Spleen (tissue), 11 donors: ENCODE data around the gene CDH26. TPM values are rescaled to one million over a fixed set of nuclear protein-coding genes. Genes with fewer than 3 reads are reported as not detected.

Source experiments
- DNase-seq: peaks from one replicate; pipeline ENCODE4 v3.0.0-alpha.2; 2020
- H3K27ac ChIP-seq, 8 donors: fragments of 200-600 bp; sonication (generic) in 7 of 8; 1 replicate in 4 of 8; 2 replicates in 4 of 8; pipeline versions ENCODE4 v1.5.0 to v1.8.0; 2016 to 2021; ENCODE audit warnings: inconsistent platforms in 4 of 8, mild to moderate bottlenecking in 4 of 8, moderate library complexity in 1 of 8
- H3K27me3 ChIP-seq, 7 donors: fragments of 200-600 bp; sonication (generic) in 6 of 7; replicated peaks in 1 of 7; 1 replicate in 4 of 7; 2 replicates in 3 of 7; pipeline versions ENCODE4 v1.5.0 to v1.8.0; 2016 to 2021; ENCODE audit warnings: inconsistent platforms in 3 of 7, mild to moderate bottlenecking in 1 of 7
- H3K36me3 ChIP-seq, 6 donors: fragments of 200-600 bp; sonication (generic) in 5 of 6; 1 replicate in 4 of 6; 2 replicates in 2 of 6; pipeline versions ENCODE4 v1.5.0 to v1.8.0; 2016 to 2021; ENCODE audit warnings: inconsistent platforms in 2 of 6
- H3K4me1 ChIP-seq, 6 donors: fragments of 200-600 bp; sonication (generic) in 5 of 6; 1 replicate in 3 of 6; 2 replicates in 3 of 6; pipeline versions ENCODE4 v1.5.0 to v1.8.0; 2016 to 2021; ENCODE audit warnings: inconsistent platforms in 3 of 6
- H3K4me3 ChIP-seq, 8 donors: fragments of 200-600 bp; sonication (generic) in 7 of 8; 1 replicate in 4 of 8; 2 replicates in 4 of 8; pipeline versions ENCODE4 v1.5.0 to v1.8.0; 2016 to 2021; ENCODE audit warnings: inconsistent platforms in 4 of 8, mild to moderate bottlenecking in 4 of 8, moderate library complexity in 2 of 8
- H3K9me3 ChIP-seq, 8 donors: fragments of 200-600 bp; sonication (generic) in 7 of 8; 1 replicate in 4 of 8; 2 replicates in 4 of 8; pipeline versions ENCODE4 v1.5.0 to v1.8.0; 2016 to 2021; ENCODE audit warnings: inconsistent platforms in 4 of 8
- POLR2A ChIP-seq, 3 donors: fragments of 450-650 bp; IDR thresholded peaks; one replicate each; pipeline ENCODE4 v1.5.1; 2017; ENCODE audit warnings: antibody characterized with exemption in 3 of 3, mild to moderate bottlenecking in 1 of 3
- POLR2AphosphoS5 ChIP-seq, 3 donors: sonication (generic); formaldehyde crosslinking; IDR thresholded peaks; one replicate each; pipeline ENCODE4 v1.5.1; 2017; ENCODE audit warnings: antibody characterized with exemption in 3 of 3
- WGBS, 5 donors: extraction: QIAGEN DNeasy Blood & Tissue Kit in 3 of 5; methylation state at CpG; one replicate each; pipeline versions ENCODE4 v1.1.5 to v1.1.7; 2013 to 2018; 5-methylcytosine and 5-hydroxymethylcytosine counted together
- intact Hi-C: fragments of 100-400 bp; cut with DNase I; formaldehyde crosslinking; loops from one replicate; pipeline ENCODE4 v1.15.0; 2023; ENCODE audit warnings: low total_unique reads
- polyA plus RNA-seq, 3 donors: library from polyadenylated mRNA; stranded (reverse); fragments of 200-250 nt; gene quantifications; one replicate each; pipeline ENCODE4 v1.2.1, GENCODE V29; 2013
- total RNA-seq, 7 donors: library from RNA; depleted of rRNA in 3 of 7; stranded (reverse); fragments of >200 nt in 3 of 7; fragmentation: NEBNext Ultra II Directional in 4 of 7; extraction: Animal tissue kit (Norgen Biotek cat#: 25700) in 4 of 7; gene quantifications; one replicate each; pipeline versions ENCODE4 v1.1.0 to v1.2.1, GENCODE V29; 2016 to 2021
- TF ChIP-seq, protein P1 (sequence below), 11 experiments: fragments of 200-600 bp in 7 of 11; fragments of 450-650 bp in 4 of 11; sonication (generic) in 4 of 11; IDR thresholded peaks in 8 of 11; conservative IDR thresholded peaks in 3 of 11; 1 replicate in 7 of 11; 2 replicates in 4 of 11; pipeline versions ENCODE4 v1.4.0 to v1.8.0; 2016 to 2021; ENCODE audit warnings: antibody characterized with exemption in 11 of 11, inconsistent platforms in 4 of 11, mild to moderate bottlenecking in 1 of 11
- donor health status: healthy with polysubstance abuse.
- donor health status: DM: no; HTN: no; CAD: no; lungs with moderate emphysema.
- donor health status: DM: no; HTN: no; CAD: no.
- donor health status: Bipolar disorder and iron deficiency.
- donor health status: healthy.
- donor health status: DM: no; HTN: no; CAD: no.
- donor health status: DM: yes; HTN: yes; CAD: no.

The CDH26 gene
- total and polyA plus RNA-seq, 10 donors = 0.70 to 6.2 (median 2.0) TPM

DNA sequence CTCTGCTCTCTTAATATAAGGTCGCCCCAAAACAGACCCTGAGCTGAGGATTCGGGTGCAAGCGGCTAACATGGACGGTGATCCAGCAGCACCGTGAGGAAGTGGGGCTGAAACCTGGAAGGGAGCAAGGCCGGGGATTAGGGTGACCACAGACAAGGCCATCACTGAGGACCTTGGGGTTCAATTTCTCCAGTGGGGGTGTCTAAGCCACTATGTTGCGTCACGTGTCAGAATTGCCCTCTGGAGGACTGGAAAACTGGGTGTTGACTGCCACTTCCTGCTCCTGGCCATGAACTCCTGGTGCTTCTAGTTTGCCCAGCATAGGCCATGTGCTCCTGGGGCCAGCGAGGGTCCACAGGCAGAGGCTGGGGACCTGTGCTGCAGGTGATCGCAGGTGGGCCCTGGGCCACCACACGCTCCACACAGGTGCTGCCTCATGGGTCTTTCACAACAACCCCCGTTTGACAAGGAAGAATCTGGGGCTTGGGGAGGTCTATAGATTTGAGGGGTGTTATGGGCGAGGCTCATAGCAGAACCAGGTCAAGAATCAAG lies 101.9 kb downstream of the CDH26 start:
- TF ChIP-seq POLR2AphosphoS5 (IDR thresholded peaks at IDR 0.05) (no peak), POLR2A (IDR thresholded peaks at IDR 0.05) (peak in 1 of 3 donors; percentile 3)
- Histone ChIP-seq H3K27ac (peak overlapping the region in 5 of 8 donors; percentile 22 to 69 (median 47)), H3K4me3 (no peak overlapping the region), H3K36me3 (no peaks in the 10 kb centered on the region), H3K9me3 (no peaks in the 10 kb centered on the region), H3K27me3 (peaks cover 0 to 2% (median 0%) of the 10 kb centered on the region in 7 donors), H3K4me1 (peaks cover 13 to 70% (median 51%) of the 10 kb centered on the region in 6 donors)
- 77 to 91% (median 82%) methylated on average over 12 to 13 of the region's 13 CpGs for WGBS, 5 donors
- intact Hi-C loops = no loop called here
- DNase-seq = no peak

DNA sequence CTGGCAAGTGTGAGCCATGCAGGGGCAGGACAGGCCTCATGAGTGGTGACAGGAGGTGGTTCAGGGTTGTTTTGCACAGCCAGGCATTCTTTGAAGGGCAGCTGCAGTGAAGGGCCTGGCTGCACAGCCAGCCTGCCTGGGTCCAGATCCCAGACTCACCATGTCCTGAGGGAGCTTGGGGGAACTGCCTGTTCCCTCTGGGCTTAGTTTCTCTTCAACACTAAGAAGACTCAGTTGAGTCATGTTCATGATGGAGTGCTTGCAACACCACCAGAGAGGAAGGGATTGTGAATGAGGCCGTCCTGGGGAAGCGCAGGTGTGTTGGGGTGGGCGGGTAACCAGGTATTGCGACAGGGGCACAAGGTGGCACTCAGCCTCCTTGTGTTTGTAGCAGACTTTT lies 102.4 kb downstream of the CDH26 start:
- Histone ChIP-seq H3K27me3 (no peaks in the 10 kb centered on the region), H3K4me1 (peaks cover 13 to 65% (median 46%) of the 10 kb centered on the region in 6 donors), H3K27ac (peak overlapping the region in 5 of 8 donors; percentile 22 to 69 (median 47)), H3K9me3 (no peaks in the 10 kb centered on the region), H3K4me3 (no peak overlapping the region), H3K36me3 (no peaks in the 10 kb centered on the region)
- WGBS, 5 donors = 57 to 87% (median 68%) methylated on average over 4 of the region's 4 CpGs
- no peak for DNase-seq
- intact Hi-C loops = no loop called here
- TF ChIP-seq POLR2A (IDR thresholded peaks at IDR 0.05) (no peak), POLR2AphosphoS5 (IDR thresholded peaks at IDR 0.05) (no peak)
- TF ChIP-seq, protein P1, sequence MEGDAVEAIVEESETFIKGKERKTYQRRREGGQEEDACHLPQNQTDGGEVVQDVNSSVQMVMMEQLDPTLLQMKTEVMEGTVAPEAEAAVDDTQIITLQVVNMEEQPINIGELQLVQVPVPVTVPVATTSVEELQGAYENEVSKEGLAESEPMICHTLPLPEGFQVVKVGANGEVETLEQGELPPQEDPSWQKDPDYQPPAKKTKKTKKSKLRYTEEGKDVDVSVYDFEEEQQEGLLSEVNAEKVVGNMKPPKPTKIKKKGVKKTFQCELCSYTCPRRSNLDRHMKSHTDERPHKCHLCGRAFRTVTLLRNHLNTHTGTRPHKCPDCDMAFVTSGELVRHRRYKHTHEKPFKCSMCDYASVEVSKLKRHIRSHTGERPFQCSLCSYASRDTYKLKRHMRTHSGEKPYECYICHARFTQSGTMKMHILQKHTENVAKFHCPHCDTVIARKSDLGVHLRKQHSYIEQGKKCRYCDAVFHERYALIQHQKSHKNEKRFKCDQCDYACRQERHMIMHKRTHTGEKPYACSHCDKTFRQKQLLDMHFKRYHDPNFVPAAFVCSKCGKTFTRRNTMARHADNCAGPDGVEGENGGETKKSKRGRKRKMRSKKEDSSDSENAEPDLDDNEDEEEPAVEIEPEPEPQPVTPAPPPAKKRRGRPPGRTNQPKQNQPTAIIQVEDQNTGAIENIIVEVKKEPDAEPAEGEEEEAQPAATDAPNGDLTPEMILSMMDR (IDR thresholded peaks at IDR 0.05 in 8 of 11, conservative IDR thresholded peaks at IDR 0.05 in 3 of 11) = no peak

DNA sequence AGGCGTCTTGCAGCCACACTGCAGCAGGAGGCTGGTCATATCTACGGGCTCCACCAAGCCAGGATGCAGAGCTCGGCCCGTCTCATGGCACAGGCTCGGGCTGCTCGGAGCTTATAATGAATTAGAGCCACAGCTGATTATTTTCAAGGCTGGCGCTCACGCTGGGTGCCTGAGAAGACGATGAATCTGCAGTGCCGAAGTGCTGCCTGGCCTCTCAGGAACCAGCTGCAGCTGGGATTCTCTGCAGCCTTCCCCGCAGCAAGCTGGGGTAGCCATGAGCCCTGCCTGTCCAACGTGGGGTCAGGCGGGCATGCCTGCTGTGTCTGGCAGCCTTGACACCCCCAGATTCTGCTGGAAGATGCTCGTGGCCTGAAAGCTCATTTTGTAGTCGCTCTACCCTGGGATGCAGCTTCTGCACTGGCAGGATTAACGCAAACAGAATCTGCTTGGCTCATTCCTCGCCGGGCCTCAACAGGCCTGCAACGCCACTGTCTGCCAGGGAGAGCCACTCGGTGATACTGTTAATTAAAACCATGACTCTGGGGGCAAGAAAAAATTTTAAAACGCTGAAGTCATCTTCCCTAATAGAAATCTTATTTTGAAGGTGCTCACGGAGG lies 104.3 kb downstream of the CDH26 start:
- peak overlapping the region in 1 of 8 donors; percentile 0 for H3K27ac ChIP-seq
- no peak for TF ChIP-seq POLR2AphosphoS5 (IDR thresholded peaks at IDR 0.05)
- TF ChIP-seq POLR2A (IDR thresholded peaks at IDR 0.05) = no peak
- TF ChIP-seq, protein P1 (IDR thresholded peaks at IDR 0.05 in 8 of 11, conservative IDR thresholded peaks at IDR 0.05 in 3 of 11) = no peak
- intact Hi-C loops = no loop called here
- no peak for DNase-seq
- H3K4me1 ChIP-seq = peaks cover 9 to 45% (median 27%) of the 10 kb centered on the region in 6 donors
- H3K27me3 ChIP-seq = no peaks in the 10 kb centered on the region
- no peak overlapping the region for H3K4me3 ChIP-seq
- no peaks in the 10 kb centered on the region for H3K9me3 ChIP-seq
- H3K36me3 ChIP-seq = no peaks in the 10 kb centered on the region
- 76 to 91% (median 87%) methylated on average over 11 to 22 of the region's 22 CpGs for WGBS, 5 donors

DNA sequence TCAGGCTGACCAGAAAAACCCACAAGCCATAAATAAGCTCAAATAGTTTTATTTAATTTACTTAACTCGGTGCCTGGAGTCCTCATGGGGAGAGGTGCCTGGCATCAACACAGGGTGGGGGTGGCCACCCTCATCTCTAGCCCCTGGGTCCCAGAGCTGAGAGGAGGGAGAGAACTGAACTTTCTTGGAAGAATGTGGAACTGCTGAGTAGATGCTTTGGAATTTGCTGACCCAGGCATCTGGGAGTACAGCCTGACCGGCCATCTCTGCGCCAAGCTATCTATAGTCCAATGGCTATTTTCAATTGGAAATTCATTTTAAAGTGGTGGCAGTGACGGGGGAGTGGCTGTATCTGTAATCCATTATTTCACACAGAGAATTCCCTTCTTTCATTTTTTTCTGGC lies 104.8 kb downstream of the CDH26 start:
- no peak overlapping the region for H3K4me3 ChIP-seq
- peak overlapping the region in 1 of 8 donors; percentile 0 for H3K27ac ChIP-seq
- intact Hi-C loops = no loop called here
- H3K4me1 ChIP-seq = peaks cover 4 to 40% (median 22%) of the 10 kb centered on the region in 6 donors
- TF ChIP-seq POLR2AphosphoS5 (IDR thresholded peaks at IDR 0.05) = no peak
- TF ChIP-seq, protein P1 (IDR thresholded peaks at IDR 0.05 in 8 of 11, conservative IDR thresholded peaks at IDR 0.05 in 3 of 11) = no peak
- no peak for TF ChIP-seq POLR2A (IDR thresholded peaks at IDR 0.05)
- no peaks in the 10 kb centered on the region for H3K27me3 ChIP-seq
- DNase-seq = no peak
- H3K36me3 ChIP-seq = no peaks in the 10 kb centered on the region
- H3K9me3 ChIP-seq = no peaks in the 10 kb centered on the region
- 67 to 86% (median 78%) methylated on average over 4 of the region's 4 CpGs for WGBS, 5 donors
